WTC11 (cell line): Measurements from ENCODE around the gene SLC25A41. TPM values are rescaled to one million over a fixed set of nuclear protein-coding genes. Genes with fewer than 3 reads are reported as not detected.
"Not testable (repeated sequence)": the region's sequence is repeated elsewhere in the genome, so short reads cannot be mapped to it uniquely, and the experiment has no call there.

Experiments
- ATAC-seq: fragments of 200-7000 bp; cut with Tn5 transposase; 2 replicates; pipeline ENCODE4 v1.10.0; 2021; ENCODE audit warnings: mild to moderate bottlenecking, moderate library complexity
- CTCF ChIA-PET: fragments of 300-600 bp; sonication (Branson Sonifier 250); formaldehyde crosslinking; loops from one replicate; lab custom pipeline; 2021; ENCODE audit warnings: antibody characterized with exemption; lab: Charles Lee
- POLR2A ChIA-PET: fragments of 350-600 bp; sonication (Branson Sonifier 250); formaldehyde crosslinking; loops from one replicate; lab custom pipeline; 2021; ENCODE audit warnings: antibody characterized with exemption; lab: Charles Lee
- DNase-seq: peaks from one replicate; pipeline ENCODE4 v3.0.0; 2021; ENCODE audit warnings: low spot score
- H3K27ac Mint-ChIP-seq: 2 replicates; pipeline ENCODE4 v1.8.0; 2021; ENCODE audit warnings: mixed read lengths
- H3K27me3 Mint-ChIP-seq: 2 replicates; pipeline ENCODE4 v1.8.0; 2021; ENCODE audit warnings: low read depth, mild to moderate bottlenecking, moderate library complexity, mixed read lengths
- H3K36me3 Mint-ChIP-seq: 2 replicates; pipeline ENCODE4 v1.8.0; 2021; ENCODE audit warnings: mixed read lengths
- H3K4me1 Mint-ChIP-seq: 2 replicates; pipeline ENCODE4 v1.8.0; 2022; ENCODE audit warnings: mixed read lengths
- H3K4me3 Mint-ChIP-seq: 2 replicates; pipeline ENCODE4 v1.8.0; 2021; ENCODE audit warnings: mild to moderate bottlenecking, moderate library complexity, mixed read lengths
- H3K9me3 Mint-ChIP-seq: 2 replicates; pipeline ENCODE4 v1.8.0; 2021; ENCODE audit warnings: mixed read lengths
- ELF4 ChIP-seq: sonication (generic); formaldehyde crosslinking; IDR thresholded peaks from 2 replicates; pipeline ENCODE4 v1.8.1; 2022; ENCODE audit warnings: low read depth, mild to moderate bottlenecking, moderate library complexity, missing genetic modification reagents
- ESRRA ChIP-seq: sonication (generic); formaldehyde crosslinking; IDR thresholded peaks from 2 replicates; pipeline ENCODE4 v1.8.1; 2022; ENCODE audit warnings: mild to moderate bottlenecking, missing genetic modification reagents, borderline replicate concordance
- JAZF1 ChIP-seq: fragments of 250-450 bp; sonication (Bioruptor Pico); IDR thresholded peaks from 2 replicates; pipeline ENCODE4 v1.9.0; 2021; ENCODE audit warnings: moderate library complexity, mild to moderate bottlenecking, inconsistent platforms
- KAT7 ChIP-seq: sonication (generic); formaldehyde crosslinking; IDR thresholded peaks from 2 replicates; pipeline ENCODE4 v1.8.1; 2023; ENCODE audit warnings: missing genetic modification reagents, mild to moderate bottlenecking, borderline replicate concordance
- TEAD4 ChIP-seq: sonication (generic); formaldehyde crosslinking; IDR thresholded peaks from 2 replicates; pipeline ENCODE4 v1.8.0; 2022; ENCODE audit warnings: mild to moderate bottlenecking, missing genetic modification reagents
- ZBTB21 ChIP-seq: sonication (generic); formaldehyde crosslinking; IDR thresholded peaks from 2 replicates; pipeline ENCODE4 v1.8.1; 2023; ENCODE audit warnings: mild to moderate bottlenecking, missing genetic modification reagents, borderline replicate concordance
- ZNF121 ChIP-seq: sonication (generic); formaldehyde crosslinking; IDR thresholded peaks from 2 replicates; pipeline ENCODE4 v1.8.0; 2023; ENCODE audit warnings: missing genetic modification reagents
- ZNF219 ChIP-seq: sonication (generic); formaldehyde crosslinking; IDR thresholded peaks from 2 replicates; pipeline ENCODE4 v1.8.0; 2023; ENCODE audit warnings: missing genetic modification reagents, mild to moderate bottlenecking, borderline replicate concordance
- total RNA-seq: library from RNA; stranded (reverse); gene quantifications from 3 replicates; pipeline ENCODE4 v1.2.3, GENCODE V29; 2021
- TF ChIP-seq, protein P1 (sequence below): sonication (generic); formaldehyde crosslinking; IDR thresholded peaks from 2 replicates; pipeline ENCODE4 v1.8.0; 2022; ENCODE audit warnings: mild to moderate bottlenecking, missing genetic modification reagents
- TF ChIP-seq, protein P2 (sequence below): sonication (generic); formaldehyde crosslinking; conservative IDR thresholded peaks from 2 replicates; pipeline ENCODE4 v1.8.1; 2023; ENCODE audit warnings: mild to moderate bottlenecking, low read depth, missing genetic modification reagents, moderate library complexity
- TF ChIP-seq, protein P3 (sequence below): fragments of 250-450 bp; sonication (Bioruptor Pico); IDR thresholded peaks from 2 replicates; pipeline ENCODE4 v1.9.0; 2021; ENCODE audit warnings: mild to moderate bottlenecking
- TF ChIP-seq, protein P4 (sequence below): sonication (generic); formaldehyde crosslinking; IDR thresholded peaks from 2 replicates; pipeline ENCODE4 v1.8.0; 2022; ENCODE audit warnings: mild to moderate bottlenecking, missing genetic modification reagents
- TF ChIP-seq, protein P5 (sequence below): sonication (generic); formaldehyde crosslinking; IDR thresholded peaks from 2 replicates; pipeline ENCODE4 v1.8.1; 2023; ENCODE audit warnings: mild to moderate bottlenecking, missing genetic modification reagents

Gene SLC25A41
- total RNA-seq, 1 experiment from 2014 or later: 0.35 TPM

DNA sequence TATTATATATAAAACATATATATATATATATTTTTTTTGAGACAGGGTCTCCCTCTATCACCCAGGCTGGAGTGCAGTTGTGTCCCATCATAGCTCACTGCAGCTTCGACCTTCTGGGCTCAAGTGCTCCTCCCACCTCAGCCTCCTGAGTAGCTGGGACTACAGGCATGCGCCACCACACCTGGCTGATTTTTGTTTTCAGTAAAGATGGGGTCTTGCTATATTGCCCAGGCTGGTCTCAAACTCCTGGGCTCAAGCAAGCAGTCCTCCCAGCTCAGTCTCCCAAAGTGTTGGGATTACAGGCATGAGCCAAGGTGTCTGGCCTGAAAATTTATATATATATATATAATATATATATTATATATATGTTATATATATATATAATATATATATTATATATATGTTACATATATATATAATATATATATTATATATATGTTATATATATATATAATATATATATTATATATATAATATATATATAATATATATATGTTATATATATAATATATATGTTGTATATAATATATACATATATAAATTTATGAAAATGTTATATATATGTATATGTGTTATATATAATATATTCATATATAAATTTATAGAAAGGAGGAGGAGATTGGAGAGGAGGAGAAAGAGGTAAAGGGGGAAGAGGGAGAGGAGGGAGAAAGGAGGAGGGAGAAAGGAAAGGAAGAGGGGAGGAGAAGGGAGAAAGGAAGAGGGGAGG is 4.7 kb downstream of the SLC25A41 start:
- H3K27me3 Mint-ChIP-seq: peaks cover 51% of the 10 kb centered on the region
- DNase-seq, H3K4me1 Mint-ChIP-seq, ATAC-seq, H3K4me3 Mint-ChIP-seq, H3K27ac Mint-ChIP-seq, H3K9me3 Mint-ChIP-seq, POLR2A ChIA-PET, H3K36me3 Mint-ChIP-seq, CTCF ChIA-PET: not testable (repeated sequence)
- peak; percentile 75; the same call in 1 of the 2 replicates for TF ChIP-seq ZNF121 (CRISPR knock-in tag)

DNA sequence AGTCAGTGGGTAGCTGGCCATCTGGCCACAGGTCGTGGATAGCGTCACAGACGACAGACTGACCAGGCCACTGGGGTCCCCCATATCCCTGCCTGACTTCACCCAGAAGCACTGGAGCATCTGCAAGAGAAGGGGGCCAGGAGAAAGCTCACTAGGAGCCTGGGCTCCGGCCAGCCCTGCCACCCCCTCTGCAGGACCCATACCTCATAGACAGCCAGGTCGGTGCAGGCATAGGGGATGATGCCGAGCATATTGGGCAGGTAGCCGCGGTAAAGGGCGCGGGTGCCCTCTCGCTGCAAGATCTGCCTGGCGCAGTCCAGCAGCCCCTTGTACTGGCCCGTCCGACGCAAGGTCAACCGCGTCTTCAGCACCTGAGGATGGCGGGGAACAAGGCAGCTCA is 6.4 kb downstream of the SLC25A41 start:
- peaks cover 6% of the 10 kb centered on the region for H3K9me3 Mint-ChIP-seq
- no peak for ATAC-seq
- ChIA-PET POLR2A (no interaction called here), CTCF (no interaction called here)
- no peak for DNase-seq
- peaks cover 12% of the 10 kb centered on the region for H3K4me1 Mint-ChIP-seq
- no peak overlapping the region for H3K27ac Mint-ChIP-seq
- TF ChIP-seq ESRRA (CRISPR knock-in tag) (no peak), ZNF219 (CRISPR knock-in tag) (no peak), ELF4 (CRISPR knock-in tag) (no peak), ZBTB21 (no peak), JAZF1 (CRISPR knock-in tag) (no peak), KAT7 (CRISPR knock-in tag) (no peak)
- TF ChIP-seq, protein P1, sequence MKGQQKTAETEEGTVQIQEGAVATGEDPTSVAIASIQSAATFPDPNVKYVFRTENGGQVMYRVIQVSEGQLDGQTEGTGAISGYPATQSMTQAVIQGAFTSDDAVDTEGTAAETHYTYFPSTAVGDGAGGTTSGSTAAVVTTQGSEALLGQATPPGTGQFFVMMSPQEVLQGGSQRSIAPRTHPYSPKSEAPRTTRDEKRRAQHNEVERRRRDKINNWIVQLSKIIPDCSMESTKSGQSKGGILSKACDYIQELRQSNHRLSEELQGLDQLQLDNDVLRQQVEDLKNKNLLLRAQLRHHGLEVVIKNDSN (CRISPR knock-in tag): no peak
- TF ChIP-seq, protein P2, sequence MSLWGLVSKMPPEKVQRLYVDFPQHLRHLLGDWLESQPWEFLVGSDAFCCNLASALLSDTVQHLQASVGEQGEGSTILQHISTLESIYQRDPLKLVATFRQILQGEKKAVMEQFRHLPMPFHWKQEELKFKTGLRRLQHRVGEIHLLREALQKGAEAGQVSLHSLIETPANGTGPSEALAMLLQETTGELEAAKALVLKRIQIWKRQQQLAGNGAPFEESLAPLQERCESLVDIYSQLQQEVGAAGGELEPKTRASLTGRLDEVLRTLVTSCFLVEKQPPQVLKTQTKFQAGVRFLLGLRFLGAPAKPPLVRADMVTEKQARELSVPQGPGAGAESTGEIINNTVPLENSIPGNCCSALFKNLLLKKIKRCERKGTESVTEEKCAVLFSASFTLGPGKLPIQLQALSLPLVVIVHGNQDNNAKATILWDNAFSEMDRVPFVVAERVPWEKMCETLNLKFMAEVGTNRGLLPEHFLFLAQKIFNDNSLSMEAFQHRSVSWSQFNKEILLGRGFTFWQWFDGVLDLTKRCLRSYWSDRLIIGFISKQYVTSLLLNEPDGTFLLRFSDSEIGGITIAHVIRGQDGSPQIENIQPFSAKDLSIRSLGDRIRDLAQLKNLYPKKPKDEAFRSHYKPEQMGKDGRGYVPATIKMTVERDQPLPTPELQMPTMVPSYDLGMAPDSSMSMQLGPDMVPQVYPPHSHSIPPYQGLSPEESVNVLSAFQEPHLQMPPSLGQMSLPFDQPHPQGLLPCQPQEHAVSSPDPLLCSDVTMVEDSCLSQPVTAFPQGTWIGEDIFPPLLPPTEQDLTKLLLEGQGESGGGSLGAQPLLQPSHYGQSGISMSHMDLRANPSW: no peak
- TF ChIP-seq, protein P3, sequence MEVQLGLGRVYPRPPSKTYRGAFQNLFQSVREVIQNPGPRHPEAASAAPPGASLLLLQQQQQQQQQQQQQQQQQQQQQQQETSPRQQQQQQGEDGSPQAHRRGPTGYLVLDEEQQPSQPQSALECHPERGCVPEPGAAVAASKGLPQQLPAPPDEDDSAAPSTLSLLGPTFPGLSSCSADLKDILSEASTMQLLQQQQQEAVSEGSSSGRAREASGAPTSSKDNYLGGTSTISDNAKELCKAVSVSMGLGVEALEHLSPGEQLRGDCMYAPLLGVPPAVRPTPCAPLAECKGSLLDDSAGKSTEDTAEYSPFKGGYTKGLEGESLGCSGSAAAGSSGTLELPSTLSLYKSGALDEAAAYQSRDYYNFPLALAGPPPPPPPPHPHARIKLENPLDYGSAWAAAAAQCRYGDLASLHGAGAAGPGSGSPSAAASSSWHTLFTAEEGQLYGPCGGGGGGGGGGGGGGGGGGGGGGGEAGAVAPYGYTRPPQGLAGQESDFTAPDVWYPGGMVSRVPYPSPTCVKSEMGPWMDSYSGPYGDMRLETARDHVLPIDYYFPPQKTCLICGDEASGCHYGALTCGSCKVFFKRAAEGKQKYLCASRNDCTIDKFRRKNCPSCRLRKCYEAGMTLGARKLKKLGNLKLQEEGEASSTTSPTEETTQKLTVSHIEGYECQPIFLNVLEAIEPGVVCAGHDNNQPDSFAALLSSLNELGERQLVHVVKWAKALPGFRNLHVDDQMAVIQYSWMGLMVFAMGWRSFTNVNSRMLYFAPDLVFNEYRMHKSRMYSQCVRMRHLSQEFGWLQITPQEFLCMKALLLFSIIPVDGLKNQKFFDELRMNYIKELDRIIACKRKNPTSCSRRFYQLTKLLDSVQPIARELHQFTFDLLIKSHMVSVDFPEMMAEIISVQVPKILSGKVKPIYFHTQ (CRISPR knock-in tag): no peak
- peaks cover 51% of the 10 kb centered on the region for H3K27me3 Mint-ChIP-seq
- no peak overlapping the region for H3K4me3 Mint-ChIP-seq
- peaks cover 15% of the 10 kb centered on the region for H3K36me3 Mint-ChIP-seq

DNA sequence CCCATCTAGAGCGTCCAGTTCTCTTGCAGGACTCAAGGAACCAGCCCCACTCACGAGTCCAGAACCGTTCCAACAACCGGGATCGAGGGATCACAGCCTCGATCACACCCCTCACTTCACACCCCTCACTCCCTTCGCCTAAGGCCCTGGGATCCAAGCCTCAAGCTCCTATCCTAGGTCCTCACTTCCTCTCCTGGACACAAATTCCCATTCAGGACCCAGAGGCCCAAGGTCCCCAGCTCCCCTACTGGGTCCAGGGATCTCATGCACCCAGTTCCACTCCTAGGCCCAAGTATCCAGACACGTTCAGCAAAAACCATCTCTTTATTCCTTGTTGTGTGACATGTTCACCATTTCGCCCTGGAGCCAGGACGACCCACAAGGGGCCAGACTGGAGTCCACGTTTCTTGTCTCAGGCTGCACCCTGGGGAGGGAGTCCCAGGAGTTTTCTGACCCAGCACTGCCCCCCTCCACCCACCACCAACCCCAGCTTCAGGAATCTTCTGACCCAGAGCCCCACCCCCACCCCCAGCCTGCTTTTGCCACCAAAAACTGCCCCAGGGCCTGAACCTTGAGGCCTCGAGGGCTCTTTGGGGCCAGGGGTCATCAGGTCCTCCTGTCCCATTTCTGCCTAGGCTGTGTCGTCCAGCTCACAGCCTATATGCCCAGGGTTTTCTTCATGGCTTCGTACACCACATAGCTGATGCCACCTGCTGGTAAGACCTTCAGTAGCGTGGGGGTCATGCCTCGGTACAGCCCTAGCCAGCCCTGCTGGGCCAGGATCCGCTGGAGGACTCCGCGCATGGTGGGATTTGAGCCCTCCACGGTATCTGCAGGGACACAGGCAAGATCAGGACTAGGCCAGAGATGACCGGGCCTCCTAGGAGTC is 7.6 kb downstream of the SLC25A41 start:
- ATAC-seq: no peak
- TF ChIP-seq, protein P4, sequence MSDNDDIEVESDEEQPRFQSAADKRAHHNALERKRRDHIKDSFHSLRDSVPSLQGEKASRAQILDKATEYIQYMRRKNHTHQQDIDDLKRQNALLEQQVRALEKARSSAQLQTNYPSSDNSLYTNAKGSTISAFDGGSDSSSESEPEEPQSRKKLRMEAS (CRISPR knock-in tag): peak; percentile 60; the same call in 1 of the 2 replicates
- peak; percentile 15; the same call in 1 of the 2 replicates for TF ChIP-seq ZNF219 (CRISPR knock-in tag)
- TF ChIP-seq TEAD4 (CRISPR knock-in tag): peak; percentile 11
- TF ChIP-seq, protein P5, sequence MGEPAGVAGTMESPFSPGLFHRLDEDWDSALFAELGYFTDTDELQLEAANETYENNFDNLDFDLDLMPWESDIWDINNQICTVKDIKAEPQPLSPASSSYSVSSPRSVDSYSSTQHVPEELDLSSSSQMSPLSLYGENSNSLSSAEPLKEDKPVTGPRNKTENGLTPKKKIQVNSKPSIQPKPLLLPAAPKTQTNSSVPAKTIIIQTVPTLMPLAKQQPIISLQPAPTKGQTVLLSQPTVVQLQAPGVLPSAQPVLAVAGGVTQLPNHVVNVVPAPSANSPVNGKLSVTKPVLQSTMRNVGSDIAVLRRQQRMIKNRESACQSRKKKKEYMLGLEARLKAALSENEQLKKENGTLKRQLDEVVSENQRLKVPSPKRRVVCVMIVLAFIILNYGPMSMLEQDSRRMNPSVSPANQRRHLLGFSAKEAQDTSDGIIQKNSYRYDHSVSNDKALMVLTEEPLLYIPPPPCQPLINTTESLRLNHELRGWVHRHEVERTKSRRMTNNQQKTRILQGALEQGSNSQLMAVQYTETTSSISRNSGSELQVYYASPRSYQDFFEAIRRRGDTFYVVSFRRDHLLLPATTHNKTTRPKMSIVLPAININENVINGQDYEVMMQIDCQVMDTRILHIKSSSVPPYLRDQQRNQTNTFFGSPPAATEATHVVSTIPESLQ (CRISPR knock-in tag): no peak

More for the DNA sequence above, 7.6 kb downstream of the SLC25A41 start:
- Mint-ChIP-seq H3K27ac (0 out of 2 replicates have a peak overlapping the region, but pooled peaks have one; percentile 68), H3K9me3 (peaks cover 6% of the 10 kb centered on the region), H3K27me3 (peaks cover 40% of the 10 kb centered on the region), H3K4me1 (peaks cover 14% of the 10 kb centered on the region), H3K36me3 (peaks cover 19% of the 10 kb centered on the region), H3K4me3 (peak overlapping the region; percentile 52)
- CTCF ChIA-PET: interaction anchor here (0.6 to 2.5 kb wide), 4 partner anchors 8 to 940 kb away, joined by 3 to 11 read pairs (median 4); partner anchors contain the start of gene ALKBH7
- POLR2A ChIA-PET: interaction anchor here (1.4 kb wide), 1 partner anchor 14 kb away, joined by 4 read pairs; no protein-coding TSS in a partner anchor
- no peak for DNase-seq
